Measurements from ENCODE around the gene PTPRO. TPM values are rescaled to one million over a fixed set of nuclear protein-coding genes. Genes with fewer than 3 reads are reported as not detected.

The PTPRO gene
- polyA plus RNA-seq, 1 donor (not counting 4 experiments of a cell fraction or from before 2014, with no cell fraction given): 0.17 TPM

DNA sequence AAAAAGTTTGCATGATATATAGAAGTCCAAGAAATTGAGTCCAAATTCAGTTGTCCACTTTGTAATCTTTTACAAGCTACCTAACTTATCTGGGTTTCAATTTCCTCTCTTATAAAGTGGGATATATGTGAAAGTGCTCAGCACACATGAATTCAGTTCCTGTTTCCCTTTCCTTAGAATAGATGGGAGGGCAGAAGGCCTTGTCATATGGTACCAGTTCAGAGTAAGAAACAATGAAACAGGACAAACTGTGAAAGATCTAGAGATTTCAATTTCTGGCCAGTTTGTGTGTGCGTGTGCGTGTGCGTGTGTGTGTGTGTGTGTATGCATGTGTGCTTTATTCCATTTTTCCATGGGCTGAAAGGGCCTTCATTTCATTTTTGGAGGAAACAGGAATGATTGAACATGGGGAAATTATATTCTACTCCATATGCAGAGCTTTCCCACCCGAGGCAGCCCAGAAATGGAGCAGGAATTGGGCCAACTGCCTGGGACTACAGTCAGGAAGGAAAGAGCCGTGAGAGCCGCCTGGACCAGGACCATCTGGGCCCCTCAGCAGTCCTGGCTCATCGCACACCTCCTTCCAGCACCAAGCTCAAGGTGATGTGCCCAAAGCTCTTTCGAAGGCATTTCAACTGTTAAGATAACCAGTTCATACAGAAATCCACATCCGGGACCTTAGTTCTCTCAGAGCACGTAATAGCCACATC is 283.7 kb downstream of the PTPRO start:
- H3K4me3 ChIP-seq (ENCODE audit: control insufficient read depth in 2 of 3, extremely low read depth in 1 of 3, insufficient read depth in 2 of 3, low read depth in 1 of 3, low read length in 3 of 3): no peak overlapping the region
- no peak for FAIRE-seq
- TF ChIP-seq CTCF (optimal IDR thresholded peaks at IDR 0.05 in 1 of 3, IDR thresholded peaks at IDR 0.05 in 1 of 3, conservative IDR thresholded peaks at IDR 0.05 in 1 of 3; ENCODE audit: extremely low read depth in 1 of 3, insufficient read depth in 2 of 3, low read length in 3 of 3) (no peak), EZH2 (IDR thresholded peaks at IDR 0.05; ENCODE audit: low read length) (no peak)
- no peak overlapping the region for H2AFZ ChIP-seq (ENCODE audit: control insufficient read depth, low read length)
- no peaks in the 10 kb centered on the region for H3K36me3 ChIP-seq (ENCODE audit: control insufficient read depth in 2 of 2, extremely low read depth in 1 of 2, insufficient read depth in 2 of 2, low read length in 2 of 2)
- dilution Hi-C loops (cut with MboI; ENCODE audit: extremely low pct_ligation_motif_present, low sequenced_read_pairs): no loop called here
- no peak overlapping the region for H3K27ac ChIP-seq (ENCODE audit: control insufficient read depth, insufficient read depth, low read length)
- H3K4me1 ChIP-seq (ENCODE audit: control insufficient read depth, extremely low read depth, insufficient read depth, low read length): peaks cover 6% of the 10 kb centered on the region
- H3K9me3 ChIP-seq (ENCODE audit: control insufficient read depth, low read depth, low read length): no peaks in the 10 kb centered on the region
- H3K9ac ChIP-seq (ENCODE audit: control insufficient read depth, extremely low read depth, insufficient read depth, low read length): no peak overlapping the region
- H3K79me2 ChIP-seq (ENCODE audit: control insufficient read depth, insufficient read depth, low read length): no peaks in the 10 kb centered on the region
- no peak for DNase-seq (ENCODE audit: low read depth, low spot score)
- no peaks in the 10 kb centered on the region for H3K27me3 ChIP-seq (ENCODE audit: control insufficient read depth, extremely low read depth, insufficient read depth, low read length)
- no peak overlapping the region for H3K4me2 ChIP-seq (ENCODE audit: control insufficient read depth, extremely low read depth, insufficient read depth, low read depth, low read length)
- no peaks in the 10 kb centered on the region for H3K9me1 ChIP-seq (ENCODE audit: control insufficient read depth, extremely low read depth, insufficient read depth, low read length)
- H4K20me1 ChIP-seq (ENCODE audit: control insufficient read depth, extremely low read depth, insufficient read depth, low read length): no peaks in the 10 kb centered on the region

- H3K27me3 ChIP-seq (ENCODE audit: control insufficient read depth, extremely low read depth, insufficient read depth, low read length): no peaks in the 10 kb centered on the region
- no peak overlapping the region for H3K27ac ChIP-seq (ENCODE audit: control insufficient read depth, insufficient read depth, low read length)
- dilution Hi-C loops (cut with MboI; ENCODE audit: extremely low pct_ligation_motif_present, low sequenced_read_pairs): no loop called here
- DNase-seq (ENCODE audit: low read depth, low spot score): no peak
- H3K4me3 ChIP-seq (ENCODE audit: control insufficient read depth in 2 of 3, extremely low read depth in 1 of 3, insufficient read depth in 2 of 3, low read depth in 1 of 3, low read length in 3 of 3): no peak overlapping the region
- no peaks in the 10 kb centered on the region for H3K79me2 ChIP-seq (ENCODE audit: control insufficient read depth, insufficient read depth, low read length)
- H3K4me2 ChIP-seq (ENCODE audit: control insufficient read depth, extremely low read depth, insufficient read depth, low read depth, low read length): no peak overlapping the region
- H3K9me3 ChIP-seq (ENCODE audit: control insufficient read depth, low read depth, low read length): no peaks in the 10 kb centered on the region
- H2AFZ ChIP-seq (ENCODE audit: control insufficient read depth, low read length): no peak overlapping the region
- no peaks in the 10 kb centered on the region for H3K36me3 ChIP-seq (ENCODE audit: control insufficient read depth in 2 of 2, extremely low read depth in 1 of 2, insufficient read depth in 2 of 2, low read length in 2 of 2)
- H3K9me1 ChIP-seq (ENCODE audit: control insufficient read depth, extremely low read depth, insufficient read depth, low read length): no peaks in the 10 kb centered on the region
- no peaks in the 10 kb centered on the region for H4K20me1 ChIP-seq (ENCODE audit: control insufficient read depth, extremely low read depth, insufficient read depth, low read length)
- TF ChIP-seq CTCF (optimal IDR thresholded peaks at IDR 0.05 in 1 of 3, IDR thresholded peaks at IDR 0.05 in 1 of 3, conservative IDR thresholded peaks at IDR 0.05 in 1 of 3; ENCODE audit: extremely low read depth in 1 of 3, insufficient read depth in 2 of 3, low read length in 3 of 3): no peak
- no peak for TF ChIP-seq EZH2 (IDR thresholded peaks at IDR 0.05; ENCODE audit: low read length)
- FAIRE-seq: no peak
- no peaks in the 10 kb centered on the region for H3K4me1 ChIP-seq (ENCODE audit: control insufficient read depth, extremely low read depth, insufficient read depth, low read length)
- no peak overlapping the region for H3K9ac ChIP-seq (ENCODE audit: control insufficient read depth, extremely low read depth, insufficient read depth, low read length)
Measured at GRCh38 chr12:15608406-15608805, 286.1 kb downstream of the PTPRO start.

All from keratinocyte (primary cell).